Upper lobe of left lung (tissue), 6 donors: Measurements from ENCODE around the gene CNRIP1. TPM values are rescaled to one million over a fixed set of nuclear protein-coding genes. Genes with fewer than 3 reads are reported as not detected.

ENCODE experiments used
- total RNA-seq, 6 donors: library from RNA; depleted of rRNA in 4 of 6; stranded (reverse); fragments of >200 nt in 4 of 6; gene quantifications; one replicate each; pipeline versions ENCODE4 v1.1.0 to v1.2.1, GENCODE V29; 2016 to 2021
- donor health status: DM: no; HTN: no; CAD: no; lungs with moderate emphysema.
- donor health status: DM: no; HTN: yes; CAD: no; lungs with severe emphysema.

Gene CNRIP1
- total RNA-seq, 6 donors from 2014 or later, result 6.3 to 26.4 (median 10.8) TPM

Other genes with a start within 250 kb of the CNRIP1 start
- gene PNO1, start 162.1 kb downstream of the CNRIP1 start, total RNA-seq, result 10 to 100 TPM in 4 of 6 donors, 1 to 10 TPM in 2; 7.2 to 28.1 (median 13.6) TPM
- gene PPP3R1, start 67.4 kb downstream of the CNRIP1 start, total RNA-seq, result 10 to 100 TPM; 14.7 to 56.6 (median 45.4) TPM
- 10 to 100 TPM; 12.4 to 45.6 (median 17.0) TPM for gene PLEK, start 45.3 kb upstream of the CNRIP1 start, total RNA-seq
- 1 to 10 TPM in 5 of 6 donors, under 1 TPM in 1; 0.46 to 3.1 (median 1.5) TPM for gene FBXO48, start 147.3 kb upstream of the CNRIP1 start, total RNA-seq
- 1 to 10 TPM; 3.7 to 5.5 (median 4.7) TPM for gene APLF, start 147.6 kb upstream of the CNRIP1 start, total RNA-seq